ELR (cell line): Measurements from ENCODE around the gene ANXA9.

Experiments used
- DNase-seq: peaks from one replicate; pipeline ENCODE4 v3.0.0-alpha.2; 2015; ENCODE audit warnings: low read depth

The ANXA9 gene

GRCh38 chr1:151005729-151006319 lies 23.7 kb downstream of the ANXA9 start:
- no peak for DNase-seq

GRCh38 chr1:151006327-151007052 lies 24.4 kb downstream of the ANXA9 start, which contains the start of gene MINDY1:
TSS of gene MINDY1 (minus strand) at chr1:151006902. CDS start at chr1:151002617, 4,285 bp downstream.
- DNase-seq = peak; percentile 92

GRCh38 chr1:151007853-151008243 lies 25.8 kb downstream of the ANXA9 start:
- no peak for DNase-seq

GRCh38 chr1:151008244-151009205 lies 26.4 kb downstream of the ANXA9 start, which contains the start of gene PRUNE1:
TSS of gene PRUNE1 (plus strand) at chr1:151008449. CDS start at chr1:151008633, 184 bp downstream.
- peak; percentile 99 for DNase-seq

GRCh38 chr1:151009206-151009587 lies 27.1 kb downstream of the ANXA9 start:
- DNase-seq = peak; percentile 69

GRCh38 chr1:151009674-151010345 lies 27.7 kb downstream of the ANXA9 start:
- DNase-seq = no peak

GRCh38 chr1:151010346-151010726 lies 28.2 kb downstream of the ANXA9 start:
- no peak for DNase-seq

- DNase-seq = peak; percentile 32
Measured at GRCh38 chr1:151011154-151011850, 29.2 kb downstream of the ANXA9 start.

- DNase-seq = no peak
Measured at GRCh38 chr1:151012684-151013471, 30.8 kb downstream of the ANXA9 start.

- DNase-seq = no peak
Measured at GRCh38 chr1:151013518-151013917, 31.4 kb downstream of the ANXA9 start.

GRCh38 chr1:151024540-151025146 lies 42.6 kb downstream of the ANXA9 start:
- peak; percentile 71 for DNase-seq

- DNase-seq = no peak
Measured at GRCh38 chr1:151026460-151026859, 44.4 kb downstream of the ANXA9 start.

- no peak for DNase-seq
Measured at GRCh38 chr1:151032164-151032563, 50.1 kb downstream of the ANXA9 start.

GRCh38 chr1:151035167-151035566 lies 53.1 kb downstream of the ANXA9 start:
- DNase-seq = no peak

- DNase-seq = no peak
Measured at GRCh38 chr1:151036356-151036755, 54.3 kb downstream of the ANXA9 start, which contains the start of gene BNIPL. TSS of gene BNIPL (plus strand) at chr1:151036586. CDS start at chr1:151036726, 140 bp downstream.

GRCh38 chr1:151037032-151037431 lies 54.9 kb downstream of the ANXA9 start:
- no peak for DNase-seq

- DNase-seq = no peak
Measured at GRCh38 chr1:151039521-151039920, 57.4 kb downstream of the ANXA9 start.

- no peak for DNase-seq
Measured at GRCh38 chr1:151043163-151043562, 61.1 kb downstream of the ANXA9 start.
